ENCODE measurements around the gene GAPVD1. TPM values are rescaled to one million over a fixed set of nuclear protein-coding genes. Genes with fewer than 3 reads are reported as not detected.

The GAPVD1 gene
- total and polyA plus RNA-seq, 2 of the 8 experiments (the other 6 are each of a cell fraction or from before 2014, with no cell fraction given): 5.5 to 40.5 TPM

- Histone ChIP-seq H2AK5ac (ENCODE audit: low read depth, low read length) (no peak overlapping the region), H3K4me1 (replicated peaks in 1 of 4; ENCODE audit: control insufficient read depth in 3 of 4, insufficient read depth in 4 of 4, low read length in 3 of 4) (peaks cover 0 to 2% (median 0%) of the 10 kb centered on the region in 4 experiments; a peak in 1 of 7 replicates), H2BK20ac (ENCODE audit: low read length) (no peak overlapping the region), H3K4ac (replicated peaks; ENCODE audit: insufficient read length, low read depth, low read length) (no peak overlapping the region), H4K5ac (ENCODE audit: insufficient read length, low read depth, low read length) (no peak overlapping the region), H3K27me3 (replicated peaks in 1 of 4; ENCODE audit: control insufficient read depth in 3 of 4, extremely low read depth in 1 of 4, insufficient read depth in 3 of 4, low read length in 3 of 4) (no peaks in the 10 kb centered on the region), H3K79me1 (ENCODE audit: low read depth, low read length) (no peaks in the 10 kb centered on the region), H2BK120ac (replicated peaks; ENCODE audit: low read depth, low read length) (no peak overlapping the region), H3K79me2 (ENCODE audit: control insufficient read depth in 1 of 2, insufficient read depth in 2 of 2, low read length in 2 of 2) (peaks cover 0 to 12% of the 10 kb centered on the region in 2 experiments; a peak in 2 of 4 replicates), H2BK5ac (ENCODE audit: low read depth, low read length) (no peak overlapping the region), H3K23ac (ENCODE audit: insufficient read length) (no peak overlapping the region), H3K14ac (ENCODE audit: insufficient read length) (no peak overlapping the region), H2BK15ac (ENCODE audit: low read length) (no peak overlapping the region), H3K56ac (replicated peaks; ENCODE audit: insufficient read length, low read depth, low read length) (no peak overlapping the region), H3K27ac (ENCODE audit: low read depth, low read length) (no peak overlapping the region), H3K9me3 (ENCODE audit: insufficient read depth in 2 of 2, low read depth in 1 of 2, low read length in 1 of 2) (no peaks in the 10 kb centered on the region), H3K23me2 (ENCODE audit: low read depth, low read length) (peaks cover 3% of the 10 kb centered on the region), H4K91ac (replicated peaks; ENCODE audit: insufficient read length, low read length) (no peak overlapping the region), H2BK12ac (ENCODE audit: low read depth, low read length) (no peak overlapping the region), H3K18ac (ENCODE audit: extremely low read depth, low read length) (no peak overlapping the region), H3K36me3 (ENCODE audit: control insufficient read depth in 2 of 4, insufficient read depth in 4 of 4, low read length in 3 of 4) (no peaks in the 10 kb centered on the region), H3K4me2 (ENCODE audit: insufficient read depth in 1 of 2, low read depth in 2 of 2, low read length in 2 of 2) (no peak overlapping the region), H3K9ac (replicated peaks in 1 of 4; ENCODE audit: extremely low read depth in 1 of 4, low read depth in 3 of 4, low read length in 3 of 4) (no peak overlapping the region), H2AFZ (ENCODE audit: low read length) (no peak overlapping the region), H4K8ac (ENCODE audit: extremely low read depth, insufficient read depth, low read length) (no peak overlapping the region), H3K4me3 (ENCODE audit: extremely low read depth in 1 of 4, insufficient read depth in 2 of 4, low read depth in 3 of 4, low read length in 4 of 4) (no peak overlapping the region), H4K20me1 (replicated peaks in 1 of 2; ENCODE audit: control insufficient read depth in 1 of 2, insufficient read depth in 2 of 2, low read length in 2 of 2) (no peaks in the 10 kb centered on the region)
- CTCF ChIA-PET (ENCODE audit: partially characterized antibody): interaction anchor here (0.7 to 2.9 kb wide), 2 partner anchors 102 to 115 kb away, joined by 3 to 24 read pairs; no protein-coding TSS in a partner anchor
- FAIRE-seq (no peak), DNase-seq (ENCODE audit: low read depth in 1 of 2, low spot score in 2 of 2) (no peak)
- 95% methylated on average over 6 of the region's 6 CpGs; no CpG with 5 or more reads in 1 of the 2 experiments for WGBS, 2 experiments (ENCODE audit: extremely low coverage in 1 of 2, insufficient coverage in 1 of 2, insufficient read length in 1 of 2, insufficient replicate concordance in 2 of 2, low coverage in 1 of 2, low lambda C conversion rate in 2 of 2, missing lambda C conversion rate in 1 of 2)
- POLR2A ChIA-PET (ENCODE audit: partially characterized antibody): interaction anchor here (0.5 to 1.1 kb wide), 2 partner anchors 17 to 31 kb away, joined by 3 to 5 read pairs; partner anchors contain the start of gene HSPA5
- TF ChIP-seq BRCA1 (IDR thresholded peaks at IDR 0.05; ENCODE audit: low read depth, low read length): no peak
- no peak for TF ChIP-seq CBX8 (IDR thresholded peaks at IDR 0.05; ENCODE audit: borderline replicate concordance, low read depth, low read length)
- TF ChIP-seq RAD21 (IDR thresholded peaks at IDR 0.05 in 1 of 2, conservative IDR thresholded peaks at IDR 0.05 in 1 of 2; ENCODE audit: low read depth in 2 of 2, low read length in 2 of 2): no peak
- TF ChIP-seq USF2 (IDR thresholded peaks at IDR 0.05; ENCODE audit: low read length): no peak
- no peak for TF ChIP-seq KDM4A (IDR thresholded peaks at IDR 0.05; ENCODE audit: low read depth, low read length, severe bottlenecking)
- no peak for TF ChIP-seq RXRA (IDR thresholded peaks at IDR 0.05; ENCODE audit: insufficient read depth, low read depth, low read length)
Observed at GRCh38 chr9:125258160-125258785, 3.4 kb upstream of the GAPVD1 start.
